SK-N-MC (cell line): Measurements from ENCODE around the gene ISM2.

Experiments used
- DNase-seq: peaks from one replicate; pipeline ENCODE4 v3.0.0-alpha.2; 2011; ENCODE audit warnings: low read depth, low spot score
- H3K27ac ChIP-seq: fragments of 200-600 bp; sonication (generic); 2 replicates; pipeline ENCODE4 v1.5.1; 2016; ENCODE audit warnings: mixed run types
- H3K36me3 ChIP-seq: fragments of 200-600 bp; sonication (generic); 2 replicates; pipeline ENCODE4 v1.6.1; 2017; ENCODE audit warnings: antibody characterized with exemption, low read length, mixed read lengths; ENCODE audit not compliant: insufficient read depth
- H3K4me3 ChIP-seq: fragments of 200-600 bp; sonication (generic); 2 replicates; pipeline ENCODE4 v1.5.1; 2016
- H3K9ac ChIP-seq: fragments of 200-600 bp; sonication (generic); 2 replicates; pipeline ENCODE4 v1.8.0; 2017; ENCODE audit warnings: mixed run types, mixed read lengths; ENCODE audit not compliant: insufficient read length
- H3K9me3 ChIP-seq: fragments of 200-600 bp; sonication (generic); 2 replicates; pipeline ENCODE4 v1.6.1; 2017; ENCODE audit warnings: low read depth, mild to moderate bottlenecking, antibody characterized with exemption, low read length, moderate library complexity, mixed read lengths
- EZH2 ChIP-seq: fragments of 200-600 bp; sonication (generic); IDR thresholded peaks from one replicate; pipeline ENCODE4 v1.6.1; 2017; ENCODE audit warnings: antibody characterized with exemption
- FOXP2 ChIP-seq: optimal IDR thresholded peaks from 2 replicates; pipeline ENCODE3; 2011; ENCODE audit warnings: mild to moderate bottlenecking, moderate library complexity; ENCODE audit not compliant: insufficient read depth; ENCODE audit errors: extremely low read length, control extremely low read depth
- POLR2AphosphoS5 ChIP-seq: IDR thresholded peaks from 2 replicates; pipeline ENCODE4 v1.6.1; 2012; ENCODE audit warnings: mild to moderate bottlenecking, low read depth, low read length, borderline replicate concordance

ISM2 gene

DNA sequence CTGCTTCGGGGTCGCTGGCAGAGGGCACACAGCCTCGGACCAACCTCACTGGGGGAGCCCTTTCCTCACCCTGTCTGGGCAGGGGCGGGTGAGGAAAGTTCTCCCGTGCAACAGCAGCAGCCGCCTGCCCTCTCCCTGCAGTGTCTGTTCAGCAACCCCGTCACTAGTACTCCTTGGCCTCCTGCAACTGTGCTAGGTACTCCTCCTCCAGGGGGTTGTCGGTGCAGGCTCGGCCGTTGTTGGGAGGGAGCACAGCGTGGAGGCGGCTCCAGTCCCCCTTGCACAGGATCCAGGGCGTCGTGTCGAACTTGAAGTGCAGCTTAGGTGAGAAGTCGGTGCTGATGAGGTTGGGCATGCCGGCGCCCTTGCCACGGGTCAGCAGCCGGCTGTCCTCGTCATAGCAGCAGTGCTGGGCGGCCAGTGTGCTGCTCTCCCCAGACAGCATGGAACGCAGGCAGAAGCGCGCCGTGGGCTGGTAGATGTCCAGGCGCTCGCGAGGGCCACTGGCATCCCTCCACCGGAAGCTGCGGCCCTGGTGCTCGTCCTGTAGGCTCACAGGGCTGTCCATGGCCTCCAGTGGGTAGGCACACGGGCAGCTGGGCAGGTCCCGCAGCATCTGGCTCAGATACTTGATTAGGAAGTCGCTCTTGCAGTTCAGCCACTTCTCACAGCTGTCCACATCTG, 23.0 kb downstream of the ISM2 start:
- TF ChIP-seq FOXP2 = no peak
- no peak for TF ChIP-seq POLR2AphosphoS5
- TF ChIP-seq EZH2 = no peak
- Histone ChIP-seq H3K36me3 (no peaks in the 10 kb centered on the region), H3K4me3 (no peak overlapping the region), H3K9ac (no peak overlapping the region), H3K9me3 (no peaks in the 10 kb centered on the region), H3K27ac (no peak overlapping the region)
- no peak for DNase-seq

DNA sequence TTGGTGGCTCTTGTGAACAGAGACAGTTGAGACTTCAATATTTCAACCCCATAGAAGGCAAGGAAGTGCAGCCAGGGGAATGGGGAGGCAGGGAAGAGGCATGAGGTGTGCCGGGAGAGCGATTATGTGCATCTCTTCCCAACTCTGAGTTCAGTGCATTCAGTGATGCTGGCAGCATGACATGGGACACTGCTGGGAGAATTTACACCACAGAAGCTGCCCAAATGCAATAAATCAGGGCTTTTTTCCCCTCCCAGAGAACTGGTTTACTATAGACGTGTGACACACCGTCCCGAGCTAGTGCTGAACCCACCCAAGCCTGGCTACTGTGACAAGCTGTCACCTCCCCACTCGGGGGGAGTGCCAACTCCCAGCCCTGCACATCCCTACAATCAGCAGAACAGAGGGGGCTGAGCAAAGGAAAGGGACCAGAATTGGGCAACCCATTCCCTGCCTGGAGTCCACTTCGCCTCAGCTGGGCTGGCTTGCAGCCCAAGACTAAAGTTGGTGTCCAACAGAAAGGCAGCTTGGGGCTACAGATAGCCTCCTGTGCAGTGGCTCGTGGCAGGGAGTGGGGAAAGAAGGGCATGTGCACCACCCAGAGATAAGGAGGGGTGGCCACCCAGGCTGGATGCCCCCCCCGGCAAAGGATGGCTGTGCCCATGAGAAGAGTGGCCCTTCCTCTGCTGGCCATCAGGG, 24.0 kb downstream of the ISM2 start:
- Histone ChIP-seq H3K9ac (no peak overlapping the region), H3K27ac (no peak overlapping the region), H3K4me3 (no peak overlapping the region), H3K9me3 (no peaks in the 10 kb centered on the region), H3K36me3 (peaks cover under 1% of the 10 kb centered on the region; the same call in 1 of the 2 replicates)
- TF ChIP-seq POLR2AphosphoS5 (no peak), FOXP2 (no peak), EZH2 (no peak)
- DNase-seq = no peak

DNA sequence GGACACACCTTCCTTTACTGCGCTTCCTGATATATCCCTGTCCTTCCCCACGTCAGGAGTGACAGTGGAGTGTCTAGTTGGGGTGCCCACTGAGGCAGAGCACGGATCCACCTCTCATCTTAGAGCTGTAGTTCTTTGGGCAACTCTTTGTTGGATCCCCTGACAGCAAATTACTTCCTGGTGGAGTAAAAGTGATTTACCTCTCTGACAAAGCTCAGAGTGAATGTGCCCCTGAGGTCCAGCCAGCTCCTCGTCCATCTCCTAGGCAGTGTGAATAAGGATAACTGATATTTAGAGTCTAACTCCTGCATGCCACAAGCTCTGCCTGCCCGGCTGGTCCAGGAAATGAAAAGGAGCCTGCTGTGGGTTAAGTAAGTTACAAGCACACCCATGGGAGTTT, 24.7 kb downstream of the ISM2 start:
- H3K36me3 ChIP-seq = peaks cover 8% of the 10 kb centered on the region; the same call in 1 of the 2 replicates
- no peaks in the 10 kb centered on the region for H3K9me3 ChIP-seq
- no peak for DNase-seq
- no peak for TF ChIP-seq POLR2AphosphoS5
- no peak for TF ChIP-seq EZH2
- no peak for TF ChIP-seq FOXP2
- no peak overlapping the region for H3K27ac ChIP-seq
- H3K9ac ChIP-seq = no peak overlapping the region
- H3K4me3 ChIP-seq = no peak overlapping the region

- H3K4me3 ChIP-seq = no peak overlapping the region
- no peaks in the 10 kb centered on the region for H3K9me3 ChIP-seq
- no peak for DNase-seq
- H3K27ac ChIP-seq = no peak overlapping the region
- H3K36me3 ChIP-seq = peaks cover 36% of the 10 kb centered on the region
- TF ChIP-seq FOXP2 = no peak
- TF ChIP-seq EZH2 = no peak
- TF ChIP-seq POLR2AphosphoS5 = no peak
- no peak overlapping the region for H3K9ac ChIP-seq
Measured at GRCh38 chr14:77470224-77470870, 28.3 kb downstream of the ISM2 start.

DNA sequence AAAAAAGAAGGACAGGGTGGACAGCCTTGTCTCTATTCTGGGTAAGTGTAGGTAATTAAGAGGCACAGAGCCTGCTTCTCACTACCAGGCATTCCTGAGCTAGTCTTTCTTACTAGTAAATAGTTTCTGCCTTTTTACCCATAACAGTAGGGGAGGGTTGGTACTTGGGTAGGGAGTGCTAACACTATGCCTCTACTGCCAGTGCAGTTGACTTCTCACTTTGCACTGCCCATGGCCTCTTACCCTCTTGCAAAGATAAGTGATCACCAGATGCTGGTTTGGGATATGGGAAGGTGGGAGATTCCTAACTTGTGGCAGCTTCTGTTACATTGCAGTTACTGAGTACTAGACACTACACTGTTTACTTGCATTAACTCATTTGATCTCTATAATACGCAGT, 29.1 kb downstream of the ISM2 start:
- Histone ChIP-seq H3K4me3 (no peak overlapping the region), H3K36me3 (peaks cover 44% of the 10 kb centered on the region), H3K9ac (no peak overlapping the region), H3K9me3 (no peaks in the 10 kb centered on the region), H3K27ac (no peak overlapping the region)
- TF ChIP-seq FOXP2 (no peak), POLR2AphosphoS5 (no peak), EZH2 (no peak)
- DNase-seq = no peak

DNA sequence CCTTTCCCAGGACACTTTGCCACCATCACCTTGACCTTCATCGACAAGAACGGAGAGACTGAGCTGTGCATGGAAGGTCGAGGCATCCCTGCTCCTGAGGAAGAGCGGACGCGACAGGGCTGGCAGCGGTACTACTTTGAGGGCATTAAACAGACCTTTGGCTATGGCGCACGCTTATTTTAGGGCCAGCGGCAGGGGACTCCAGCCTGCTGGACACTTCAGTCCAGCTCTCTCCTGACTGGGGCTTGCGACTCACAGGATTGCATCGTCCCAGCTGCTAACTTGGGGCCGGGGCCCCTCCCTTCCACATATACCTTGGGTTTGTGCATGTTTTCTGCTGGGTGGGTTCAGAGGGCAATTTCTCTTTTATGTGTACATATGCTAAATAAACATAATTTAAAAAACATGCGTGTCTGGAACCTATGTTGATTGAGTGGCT, 29.5 kb downstream of the ISM2 start:
- Histone ChIP-seq H3K9ac (no peak overlapping the region), H3K9me3 (no peaks in the 10 kb centered on the region), H3K36me3 (peaks cover 48% of the 10 kb centered on the region), H3K27ac (no peak overlapping the region), H3K4me3 (no peak overlapping the region)
- DNase-seq = no peak
- TF ChIP-seq EZH2 (no peak), FOXP2 (no peak), POLR2AphosphoS5 (no peak)

DNA sequence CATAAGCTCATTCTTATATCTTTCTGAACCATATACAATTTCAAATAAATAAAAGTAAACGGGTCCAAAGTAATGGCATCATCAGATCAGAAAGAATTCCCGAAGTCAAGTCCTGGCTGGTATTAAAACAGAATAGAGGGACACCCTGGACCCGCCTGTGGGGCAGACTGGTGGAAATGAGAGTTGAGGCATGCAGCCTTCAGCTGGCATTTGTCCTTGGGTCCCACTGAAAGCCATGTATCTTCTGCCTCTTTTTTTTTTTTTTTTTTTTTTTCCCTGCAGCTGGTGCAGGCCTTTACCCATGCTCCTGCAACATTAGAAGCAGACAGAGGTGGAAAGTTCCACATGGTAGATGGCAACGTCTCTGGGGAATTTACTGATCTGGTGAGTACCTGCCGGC, 30.8 kb downstream of the ISM2 start:
- DNase-seq = no peak
- no peaks in the 10 kb centered on the region for H3K9me3 ChIP-seq
- H3K27ac ChIP-seq = no peak overlapping the region
- no peak for TF ChIP-seq POLR2AphosphoS5
- TF ChIP-seq EZH2 = no peak
- no peak overlapping the region for H3K9ac ChIP-seq
- peaks cover 59% of the 10 kb centered on the region for H3K36me3 ChIP-seq
- H3K4me3 ChIP-seq = no peak overlapping the region

GRCh38 chr14:77459072-77459723, 39.4 kb downstream of the ISM2 start:
- H3K9ac ChIP-seq = peak overlapping the region; percentile 98
- H3K36me3 ChIP-seq = peaks cover 43% of the 10 kb centered on the region
- peak overlapping the region; percentile 98 for H3K4me3 ChIP-seq
- TF ChIP-seq POLR2AphosphoS5 = no peak
- no peak for TF ChIP-seq EZH2
- TF ChIP-seq FOXP2 = no peak
- H3K9me3 ChIP-seq = no peaks in the 10 kb centered on the region
- H3K27ac ChIP-seq = no peak overlapping the region
- peak; percentile 59 for DNase-seq
